SK-N-MC (cell line): ENCODE measurements around the gene WBP11.

Source experiments
- DNase-seq: peaks from one replicate; pipeline ENCODE4 v3.0.0-alpha.2; 2011; ENCODE audit warnings: low read depth, low spot score
- H3K27ac ChIP-seq: fragments of 200-600 bp; sonication (generic); 2 replicates; pipeline ENCODE4 v1.5.1; 2016; ENCODE audit warnings: mixed run types
- H3K36me3 ChIP-seq: fragments of 200-600 bp; sonication (generic); 2 replicates; pipeline ENCODE4 v1.6.1; 2017; ENCODE audit warnings: antibody characterized with exemption, low read length, mixed read lengths; ENCODE audit not compliant: insufficient read depth
- H3K4me3 ChIP-seq: fragments of 200-600 bp; sonication (generic); 2 replicates; pipeline ENCODE4 v1.5.1; 2016
- H3K9ac ChIP-seq: fragments of 200-600 bp; sonication (generic); 2 replicates; pipeline ENCODE4 v1.8.0; 2017; ENCODE audit warnings: mixed run types, mixed read lengths; ENCODE audit not compliant: insufficient read length
- H3K9me3 ChIP-seq: fragments of 200-600 bp; sonication (generic); 2 replicates; pipeline ENCODE4 v1.6.1; 2017; ENCODE audit warnings: low read depth, mild to moderate bottlenecking, antibody characterized with exemption, low read length, moderate library complexity, mixed read lengths
- EZH2 ChIP-seq: fragments of 200-600 bp; sonication (generic); IDR thresholded peaks from one replicate; pipeline ENCODE4 v1.6.1; 2017; ENCODE audit warnings: antibody characterized with exemption
- FOXP2 ChIP-seq: optimal IDR thresholded peaks from 2 replicates; pipeline ENCODE3; 2011; ENCODE audit warnings: mild to moderate bottlenecking, moderate library complexity; ENCODE audit not compliant: insufficient read depth; ENCODE audit errors: extremely low read length, control extremely low read depth
- POLR2AphosphoS5 ChIP-seq: IDR thresholded peaks from 2 replicates; pipeline ENCODE4 v1.6.1; 2012; ENCODE audit warnings: mild to moderate bottlenecking, low read depth, low read length, borderline replicate concordance

Gene WBP11

DNA sequence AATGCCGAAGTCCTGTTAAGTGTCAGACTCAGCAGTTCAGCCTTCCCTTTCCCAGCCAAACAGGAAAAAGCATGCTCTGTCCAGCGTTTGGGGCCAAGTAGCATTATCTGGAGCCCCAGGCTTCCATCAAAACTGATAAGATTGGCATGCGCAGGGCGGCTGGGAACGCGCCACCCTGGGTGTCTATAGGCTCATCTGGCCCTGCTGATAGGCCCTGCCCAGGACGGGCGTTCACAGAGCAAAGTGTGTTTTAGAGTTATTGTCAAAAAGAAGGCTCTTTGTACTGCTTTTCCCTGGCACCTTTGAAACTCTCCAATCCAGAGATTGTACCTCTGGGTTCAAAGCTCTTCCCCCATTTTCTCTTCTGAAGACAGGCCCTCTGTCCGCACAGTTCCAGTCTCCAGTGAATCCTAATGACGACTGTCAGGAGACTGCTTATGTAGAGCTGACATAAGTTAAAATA is 40.2 kb upstream of the WBP11 start, which contains the start of gene ART4:
Gene ART4, minus strand, starts transcription at position 102 of the 463 bp plus-strand sequence. CDS start 413 bp downstream, outside the sequence.
- Histone ChIP-seq H3K4me3 (no peak within 1 kb of the TSS), H3K27ac (no peak within 1 kb of the TSS), H3K9ac (no peak within 1 kb of the TSS), H3K9me3 (no peaks in the 10 kb centered on the region), H3K36me3 (no peaks in the 10 kb centered on the region)
- TF ChIP-seq FOXP2 (no peak), POLR2AphosphoS5 (no peak), EZH2 (no peak)
- DNase-seq: no peak

DNA sequence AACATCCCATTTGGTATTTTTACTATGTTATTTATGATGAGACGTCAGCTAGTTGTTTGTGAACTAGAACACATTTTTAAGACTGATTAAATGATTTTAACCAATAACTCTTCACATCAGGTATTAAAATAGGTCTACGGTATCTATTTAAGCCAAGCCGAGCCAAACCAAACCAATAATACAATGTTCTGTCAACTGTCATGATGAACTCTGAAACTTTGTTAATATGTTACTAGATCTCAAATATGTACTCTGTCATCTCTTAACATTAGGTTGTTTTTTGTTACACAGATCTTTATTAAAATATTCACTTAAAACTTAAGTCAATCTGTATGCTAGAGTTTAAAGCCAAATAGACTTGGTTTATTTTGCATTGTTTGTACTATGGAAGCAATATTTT is 39.0 kb upstream of the WBP11 start:
- Histone ChIP-seq H3K9ac (no peak overlapping the region), H3K36me3 (no peaks in the 10 kb centered on the region), H3K27ac (no peak overlapping the region), H3K4me3 (no peak overlapping the region), H3K9me3 (no peaks in the 10 kb centered on the region)
- TF ChIP-seq POLR2AphosphoS5 (no peak), FOXP2 (no peak), EZH2 (no peak)
- no peak for DNase-seq

DNA sequence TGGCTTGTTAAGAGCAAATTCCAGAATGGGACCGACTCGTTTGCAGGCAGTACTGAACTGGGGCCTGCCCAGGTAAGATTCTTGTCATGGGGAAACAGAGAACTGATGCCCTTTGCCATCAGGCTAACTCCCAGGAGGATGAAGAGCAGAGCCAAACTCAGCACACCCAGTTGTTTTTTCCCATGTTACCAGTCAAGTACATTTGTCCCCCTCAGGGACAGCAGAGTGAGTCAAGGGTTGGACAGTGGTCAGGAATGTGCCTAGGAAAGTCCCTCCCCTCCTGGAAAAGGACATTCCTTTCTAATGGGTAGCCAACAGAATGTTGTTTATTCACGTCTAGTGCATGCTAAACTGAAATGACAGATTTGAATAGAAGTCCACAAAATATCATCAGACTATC is 38.5 kb upstream of the WBP11 start:
- no peak for DNase-seq
- Histone ChIP-seq H3K4me3 (no peak overlapping the region), H3K36me3 (no peaks in the 10 kb centered on the region), H3K9ac (no peak overlapping the region), H3K27ac (no peak overlapping the region), H3K9me3 (no peaks in the 10 kb centered on the region)
- no peak for TF ChIP-seq POLR2AphosphoS5
- TF ChIP-seq FOXP2: no peak
- no peak for TF ChIP-seq EZH2

DNA sequence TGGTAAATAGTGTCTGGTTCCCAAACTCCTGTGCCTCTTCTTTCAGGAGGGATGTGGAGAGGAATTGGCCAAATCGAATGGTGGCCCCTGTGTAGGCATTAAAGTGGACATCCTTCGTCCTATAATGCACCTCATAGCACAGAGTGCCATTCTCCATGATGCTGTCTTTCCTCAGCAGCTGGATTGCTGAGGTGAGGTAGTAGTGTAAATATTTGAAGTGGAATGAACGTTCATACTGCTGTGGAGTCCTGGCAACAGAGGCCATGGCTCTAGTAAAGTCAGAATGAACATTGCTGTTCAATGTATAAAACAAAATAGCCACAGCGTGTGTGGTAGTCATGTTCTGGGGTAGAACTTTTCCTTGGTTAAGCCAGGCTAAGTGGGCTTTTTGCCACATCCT is 37.3 kb upstream of the WBP11 start:
- Histone ChIP-seq H3K4me3 (no peak overlapping the region), H3K9ac (no peak overlapping the region), H3K27ac (no peak overlapping the region), H3K36me3 (no peaks in the 10 kb centered on the region), H3K9me3 (no peaks in the 10 kb centered on the region)
- no peak for DNase-seq
- TF ChIP-seq FOXP2: no peak
- no peak for TF ChIP-seq EZH2
- no peak for TF ChIP-seq POLR2AphosphoS5

DNA sequence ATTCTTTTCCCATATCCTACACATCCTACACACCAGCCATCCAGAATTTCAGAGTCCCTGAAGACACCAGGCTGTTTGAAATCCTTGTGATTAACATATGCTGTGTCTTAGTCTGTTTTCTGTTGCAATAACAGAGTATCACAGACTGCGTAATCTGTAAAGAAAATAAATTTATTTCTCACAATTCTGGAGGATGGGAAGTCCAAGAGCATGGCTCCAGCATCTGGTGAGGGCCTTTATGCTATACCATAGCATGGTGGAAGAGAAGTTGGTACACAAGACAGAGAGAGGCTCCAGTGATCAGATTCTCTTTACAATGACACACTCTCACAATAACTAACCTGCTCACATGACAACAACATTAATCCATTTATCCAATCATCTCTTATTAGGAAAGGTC is 36.0 kb upstream of the WBP11 start:
- Histone ChIP-seq H3K4me3 (no peak overlapping the region), H3K36me3 (no peaks in the 10 kb centered on the region), H3K9ac (no peak overlapping the region), H3K27ac (no peak overlapping the region), H3K9me3 (no peaks in the 10 kb centered on the region)
- no peak for DNase-seq
- TF ChIP-seq EZH2 (no peak), POLR2AphosphoS5 (no peak), FOXP2 (no peak)

DNA sequence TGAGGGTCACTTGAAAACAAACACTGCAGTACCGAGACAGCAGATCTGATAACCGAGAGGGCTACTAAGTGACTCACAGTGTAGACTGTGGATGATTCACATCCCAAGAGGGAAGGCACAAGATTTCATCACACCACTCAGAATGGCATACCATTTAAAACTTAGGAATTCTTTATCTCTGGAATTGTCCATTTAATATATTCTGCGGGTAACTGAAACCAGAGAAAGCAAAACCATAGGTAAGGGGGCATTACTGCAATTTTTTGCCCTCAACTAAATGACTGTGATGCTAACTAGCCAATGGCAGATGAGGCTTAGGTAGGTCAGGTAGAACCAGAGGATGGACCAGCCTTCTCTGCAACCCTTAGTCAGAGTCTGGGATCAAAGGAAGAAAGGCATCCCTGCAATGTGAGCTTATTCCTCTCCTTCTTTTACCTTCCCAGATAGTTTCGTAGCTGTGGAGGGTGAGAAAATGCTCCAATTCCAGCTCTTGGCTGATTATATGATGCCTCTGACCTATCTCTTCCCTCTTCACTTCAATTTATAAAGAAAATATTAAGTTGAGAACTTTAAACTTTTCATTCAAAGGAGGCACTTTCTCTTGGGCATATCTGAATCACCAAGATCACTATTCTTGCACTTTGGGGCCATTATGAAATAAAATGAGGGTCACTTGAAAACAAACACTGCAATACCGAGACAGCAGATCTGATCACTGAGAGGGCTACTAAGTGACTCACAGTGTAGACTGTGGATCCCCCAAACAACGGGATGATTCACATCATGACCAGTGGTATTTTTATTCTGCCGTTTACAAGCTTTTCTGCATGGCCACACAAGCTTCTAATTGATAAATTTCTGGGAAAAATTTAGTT is 33.3 kb upstream of the WBP11 start:
- Histone ChIP-seq H3K4me3 (no peak overlapping the region), H3K27ac (no peak overlapping the region), H3K9ac (no peak overlapping the region), H3K36me3 (no peaks in the 10 kb centered on the region), H3K9me3 (no peaks in the 10 kb centered on the region)
- no peak for DNase-seq
- TF ChIP-seq FOXP2: no peak
- no peak for TF ChIP-seq EZH2
- no peak for TF ChIP-seq POLR2AphosphoS5

DNA sequence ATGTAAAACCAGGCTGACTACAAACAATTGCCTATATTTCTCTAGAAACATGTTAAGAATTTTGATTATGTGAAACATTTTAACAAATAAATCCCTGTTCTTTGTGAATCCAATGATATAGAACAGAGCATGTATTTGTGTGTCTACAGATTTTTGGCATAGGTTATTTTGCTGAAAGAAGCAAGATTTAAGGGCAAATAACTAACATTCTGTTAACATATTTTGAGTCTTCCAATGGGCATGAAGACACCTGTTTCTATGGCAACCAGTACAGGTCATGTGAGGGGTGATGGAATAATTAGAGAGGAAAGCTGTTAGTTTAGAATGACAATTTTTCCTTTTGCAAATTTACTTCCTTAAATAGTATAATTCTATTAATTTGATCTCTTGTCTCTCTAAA is 31.2 kb upstream of the WBP11 start:
- no peak overlapping the region for H3K27ac ChIP-seq

DNA sequence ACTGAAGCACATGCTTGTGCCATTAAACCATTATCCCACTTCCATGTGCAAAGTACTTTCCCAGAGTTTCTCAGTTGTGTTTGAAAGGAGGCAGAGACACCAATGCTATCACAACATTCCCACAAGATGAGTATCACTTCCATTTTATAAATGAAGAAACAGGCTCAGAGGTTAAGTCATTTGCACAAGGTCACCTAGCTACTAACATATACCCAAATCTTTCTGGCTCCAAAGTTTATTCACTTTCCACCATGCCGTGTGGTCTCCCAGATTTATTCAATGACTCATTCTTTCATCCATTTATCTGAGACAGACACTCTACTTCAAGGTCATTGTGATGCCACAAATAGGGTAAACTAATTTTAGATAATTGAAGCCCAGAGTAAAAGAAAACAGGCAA is 30.7 kb upstream of the WBP11 start:
- Histone ChIP-seq H3K9ac (no peak overlapping the region), H3K4me3 (no peak overlapping the region), H3K27ac (no peak overlapping the region), H3K36me3 (no peaks in the 10 kb centered on the region), H3K9me3 (no peaks in the 10 kb centered on the region)
- no peak for DNase-seq
- TF ChIP-seq EZH2: no peak
- TF ChIP-seq POLR2AphosphoS5: no peak
- no peak for TF ChIP-seq FOXP2

More for the DNA sequence above, 31.2 kb upstream of the WBP11 start:
- TF ChIP-seq EZH2 (no peak), POLR2AphosphoS5 (no peak), FOXP2 (no peak)
- no peak overlapping the region for H3K4me3 ChIP-seq
- DNase-seq: no peak
- H3K36me3 ChIP-seq: no peaks in the 10 kb centered on the region
- H3K9me3 ChIP-seq: no peaks in the 10 kb centered on the region
- no peak overlapping the region for H3K9ac ChIP-seq
